OCI-LY1 (cell line): ENCODE measurements around the gene CRYGS.

Experiments
- H2AFZ ChIP-seq: fragments of 200-600 bp; sonication (generic), shearing (Covaris generic); 2 replicates; pipeline ENCODE4 v1.6.0; 2014; ENCODE audit warnings: antibody characterized with exemption, mild to moderate bottlenecking, low read length
- H3F3A ChIP-seq: fragments of 200-600 bp; sonication (generic), shearing (Covaris generic); 2 replicates; pipeline ENCODE4 v1.6.0; 2014; ENCODE audit warnings: mild to moderate bottlenecking, antibody characterized with exemption, low read length, moderate library complexity; ENCODE audit not compliant: insufficient read depth
- H3K27ac ChIP-seq: fragments of 200-600 bp; sonication (generic); 2 replicates; pipeline ENCODE4 v1.5.1; 2014; ENCODE audit warnings: low read length, mixed run types, mild to moderate bottlenecking, low read depth; ENCODE audit not compliant: poor library complexity, severe bottlenecking
- H3K27me3 ChIP-seq: fragments of 200-600 bp; sonication (generic); 2 replicates; pipeline ENCODE4 v1.6.0; 2014; ENCODE audit warnings: antibody characterized with exemption, mild to moderate bottlenecking, low read length, moderate library complexity; ENCODE audit not compliant: insufficient read depth
- H3K36me3 ChIP-seq: fragments of 200-600 bp; sonication (generic); 2 replicates; pipeline ENCODE4 v1.6.1; 2014; ENCODE audit warnings: mild to moderate bottlenecking, antibody characterized with exemption, low read length, moderate library complexity, mixed read lengths; ENCODE audit not compliant: insufficient read depth
- H3K4me1 ChIP-seq: fragments of 200-600 bp; sonication (generic); 2 replicates; pipeline ENCODE4 v1.5.1; 2014; ENCODE audit warnings: mild to moderate bottlenecking, low read length, moderate library complexity; ENCODE audit not compliant: insufficient read depth, severe bottlenecking
- H3K4me2 ChIP-seq: fragments of 200-600 bp; sonication (generic), shearing (Covaris generic); 2 replicates; pipeline ENCODE4 v1.6.1; 2014; ENCODE audit warnings: low read length
- H3K4me3 ChIP-seq: fragments of 200-600 bp; sonication (generic); 2 replicates; pipeline ENCODE4 v1.5.1; 2014; ENCODE audit warnings: low read length, low read depth, mild to moderate bottlenecking, mixed read lengths; ENCODE audit not compliant: poor library complexity, severe bottlenecking
- H3K79me2 ChIP-seq: fragments of 200-600 bp; shearing (Covaris generic); 2 replicates; pipeline ENCODE4 v1.6.1; 2016; ENCODE audit warnings: mixed run types, low read length, mixed read lengths; ENCODE audit not compliant: insufficient read depth
- H3K9ac ChIP-seq: fragments of 200-600 bp; sonication (generic), shearing (Covaris generic); 2 replicates; pipeline ENCODE4 v1.6.1; 2014; ENCODE audit warnings: mild to moderate bottlenecking, low read length, mixed read lengths
- H3K9me2 ChIP-seq: fragments of 200-600 bp; sonication (generic), shearing (Covaris generic); 2 replicates; pipeline ENCODE4 v1.6.1; 2014; ENCODE audit warnings: low read depth, mild to moderate bottlenecking, low read length, mixed read lengths
- H3K9me3 ChIP-seq: fragments of 200-600 bp; shearing (Covaris generic); 2 replicates; pipeline ENCODE4 v1.6.1; 2014; ENCODE audit warnings: low read length, mixed read lengths
- H4K20me1 ChIP-seq: fragments of 200-600 bp; sonication (generic), shearing (Covaris generic); 2 replicates; pipeline ENCODE4 v1.6.0; 2016; ENCODE audit warnings: mild to moderate bottlenecking, low read length; ENCODE audit not compliant: insufficient read depth
- CTCF ChIP-seq: fragments of 200-600 bp; sonication (generic), shearing (Covaris generic); IDR thresholded peaks from 2 replicates; pipeline ENCODE4 v1.5.1; 2017; ENCODE audit warnings: mild to moderate bottlenecking, antibody characterized with exemption, low read length, moderate library complexity, mixed read lengths
- EZH2 ChIP-seq: fragments of 200-600 bp; sonication (generic), shearing (Covaris generic); IDR thresholded peaks from 2 replicates; pipeline ENCODE4 v1.8.0; 2017; ENCODE audit warnings: borderline replicate concordance, mixed run types, mild to moderate bottlenecking, antibody characterized with exemption, low read length, moderate library complexity, mixed read lengths

CRYGS gene

GRCh38 chr3:186540221-186540834 lies 3.9 kb downstream of the CRYGS start:
- Histone ChIP-seq H3K4me1 (peaks cover 31% of the 10 kb centered on the region), H3K4me2 (peak overlapping the region; percentile 19; the same call in 1 of the 2 replicates)

GRCh38 chr3:186538779-186539178 lies 5.4 kb downstream of the CRYGS start:
- peaks cover 5% of the 10 kb centered on the region; the same call in 1 of the 2 replicates for H3K36me3 ChIP-seq
- TF ChIP-seq EZH2, result no peak
- H3K9ac ChIP-seq, result no peak overlapping the region
- no peak overlapping the region for H3K4me3 ChIP-seq
- no peaks in the 10 kb centered on the region for H3K27me3 ChIP-seq
- peaks cover 8% of the 10 kb centered on the region; the same call in 1 of the 2 replicates for H3F3A ChIP-seq
- no peak overlapping the region for H2AFZ ChIP-seq
- H3K27ac ChIP-seq, result no peak overlapping the region
- no peaks in the 10 kb centered on the region for H3K9me3 ChIP-seq
- no peak overlapping the region for H3K4me2 ChIP-seq
- H3K9me2 ChIP-seq, result no peaks in the 10 kb centered on the region
- H4K20me1 ChIP-seq, result no peaks in the 10 kb centered on the region
- H3K4me1 ChIP-seq, result peaks cover 46% of the 10 kb centered on the region
- H3K79me2 ChIP-seq, result no peaks in the 10 kb centered on the region

More at GRCh38 chr3:186540221-186540834, 3.9 kb downstream of the CRYGS start:
- Histone ChIP-seq H3K9me3 (no peaks in the 10 kb centered on the region), H4K20me1 (no peaks in the 10 kb centered on the region), H3K4me3 (no peak overlapping the region), H3K9me2 (no peaks in the 10 kb centered on the region), H3K27me3 (no peaks in the 10 kb centered on the region), H3K9ac (peak overlapping the region; percentile 8; the same call in 1 of the 2 replicates), H3K79me2 (no peaks in the 10 kb centered on the region), H3K27ac (peak overlapping the region; percentile 37), H2AFZ (no peak overlapping the region; the same call in 1 of the 2 replicates), H3K36me3 (peaks cover 5% of the 10 kb centered on the region; the same call in 1 of the 2 replicates), H3F3A (no peaks in the 10 kb centered on the region)
- TF ChIP-seq CTCF (peak; percentile 98), EZH2 (no peak)

GRCh38 chr3:186536883-186537844 lies 7.0 kb downstream of the CRYGS start:
- Histone ChIP-seq H3K79me2 (no peaks in the 10 kb centered on the region), H3K9me3 (no peaks in the 10 kb centered on the region), H3F3A (peaks cover 15% of the 10 kb centered on the region; the same call in 1 of the 2 replicates), H3K27ac (peak overlapping the region; percentile 55), H3K4me2 (no peak overlapping the region), H3K9me2 (no peaks in the 10 kb centered on the region), H3K4me1 (peaks cover 62% of the 10 kb centered on the region), H2AFZ (no peak overlapping the region), H3K36me3 (peaks cover 5% of the 10 kb centered on the region; the same call in 1 of the 2 replicates), H4K20me1 (no peaks in the 10 kb centered on the region), H3K27me3 (no peaks in the 10 kb centered on the region), H3K9ac (no peak overlapping the region; the same call in 1 of the 2 replicates), H3K4me3 (no peak overlapping the region)
- TF ChIP-seq CTCF, result no peak
- no peak for TF ChIP-seq EZH2
